Adrenal gland (tissue), 5 donors: ENCODE data around the gene HCRTR1.

ENCODE experiments used
- CTCF ChIP-seq, 6 experiments: fragments of 450-650 bp in 4 of 6; fragments of 200-600 bp in 2 of 6; sonication (generic) in 1 of 6; IDR thresholded peaks; 1 replicate in 5 of 6; 2 replicates in 1 of 6; pipeline versions ENCODE4 v1.5.1 to v1.8.0; 2016 to 2021; ENCODE audit warnings: antibody characterized with exemption in 6 of 6, mild to moderate bottlenecking in 2 of 6, moderate library complexity in 1 of 6
- POLR2A ChIP-seq, 2 donors: fragments of 450-650 bp; IDR thresholded peaks; one replicate each; pipeline ENCODE4 v1.6.1; 2017; ENCODE audit warnings: antibody characterized with exemption in 2 of 2, mild to moderate bottlenecking in 2 of 2, moderate library complexity in 1 of 2
- donor health status: DM: no; HTN: no; CAD: no.

GRCh38 chr1:31671561-31672201 is 54.2 kb downstream of the HCRTR1 start:
- TF ChIP-seq POLR2A (IDR thresholded peaks at IDR 0.05): no peak
- no peak for TF ChIP-seq CTCF (IDR thresholded peaks at IDR 0.05)
